HL-60/S4 (cell line): ENCODE results near the gene ROR2.
"Not testable (repeated sequence)": the region's sequence is repeated elsewhere in the genome, so short reads cannot be mapped to it uniquely, and the experiment has no call there.

Experiments
- in situ Hi-C: fragments of 300-500 bp; cut with MboI; formaldehyde crosslinking; loops from 2 replicates; pipeline ENCODE4 v1.14.3; 2022; ENCODE audit warnings: low sequenced_read_pairs

The ROR2 gene

GRCh38 chr9:91558395-91558794, 391.6 kb downstream of the ROR2 start:
- in situ Hi-C loops: no loop called here

- in situ Hi-C loops: no loop called here
Observed at GRCh38 chr9:91557327-91557726, 392.7 kb downstream of the ROR2 start.

GRCh38 chr9:91555132-91555531, 394.9 kb downstream of the ROR2 start:
- in situ Hi-C loops: no loop called here

- in situ Hi-C loops: no loop called here
Observed at GRCh38 chr9:91549177-91549576, 400.9 kb downstream of the ROR2 start.

- in situ Hi-C loops: no loop called here
Observed at GRCh38 chr9:91547081-91547480, 402.9 kb downstream of the ROR2 start.

- in situ Hi-C loops: no loop called here
Observed at GRCh38 chr9:91546574-91546973, 403.5 kb downstream of the ROR2 start.

GRCh38 chr9:91541734-91542133, 408.3 kb downstream of the ROR2 start:
- in situ Hi-C loops: no loop called here

GRCh38 chr9:91540506-91540905, 409.5 kb downstream of the ROR2 start:
- in situ Hi-C loops: not testable (repeated sequence)

- in situ Hi-C loops: no loop called here
Observed at GRCh38 chr9:91536211-91536691, 413.8 kb downstream of the ROR2 start.

- in situ Hi-C loops: no loop called here
Observed at GRCh38 chr9:91534374-91534773, 415.7 kb downstream of the ROR2 start.

- in situ Hi-C loops: no loop called here
Observed at GRCh38 chr9:91533382-91533781, 416.6 kb downstream of the ROR2 start.

GRCh38 chr9:91532325-91532724, 417.7 kb downstream of the ROR2 start:
- in situ Hi-C loops: no loop called here

- in situ Hi-C loops: no loop called here
Observed at GRCh38 chr9:91530829-91531228, 419.2 kb downstream of the ROR2 start.

GRCh38 chr9:91522481-91522880, 427.5 kb downstream of the ROR2 start:
- in situ Hi-C loops: no loop called here

GRCh38 chr9:91519520-91520277, 430.3 kb downstream of the ROR2 start:
- in situ Hi-C loops: no loop called here

GRCh38 chr9:91518462-91518861, 431.6 kb downstream of the ROR2 start:
- in situ Hi-C loops: no loop called here

- in situ Hi-C loops: no loop called here
Observed at GRCh38 chr9:91517801-91518200, 432.2 kb downstream of the ROR2 start.

GRCh38 chr9:91517332-91517731, 432.7 kb downstream of the ROR2 start:
- in situ Hi-C loops: not testable (repeated sequence)

GRCh38 chr9:91516777-91517176, 433.3 kb downstream of the ROR2 start:
- in situ Hi-C loops: no loop called here

GRCh38 chr9:91516081-91516480, 433.9 kb downstream of the ROR2 start:
- in situ Hi-C loops: no loop called here

GRCh38 chr9:91515074-91515687, 434.8 kb downstream of the ROR2 start:
- in situ Hi-C loops: no loop called here
